Measurements from ENCODE around the gene DGKG.

The DGKG gene

GRCh38 chr3:186352369-186352768 lies 9.7 kb downstream of the DGKG start:
- no peaks in the 10 kb centered on the region for H3K36me3 ChIP-seq (ENCODE audit: insufficient read depth, low read length)
- H3F3A ChIP-seq (ENCODE audit: low read depth), result no peaks in the 10 kb centered on the region
- no peaks in the 10 kb centered on the region for H3K4me1 ChIP-seq (ENCODE audit: insufficient read depth, low read length, poor library complexity, severe bottlenecking)
- no peaks in the 10 kb centered on the region for H3K9me3 ChIP-seq (ENCODE audit: insufficient read depth, low read depth, low read length)
- no peaks in the 10 kb centered on the region for H3K9me2 ChIP-seq (replicated peaks; ENCODE audit: low read depth, low read length)
- H3K79me2 ChIP-seq (ENCODE audit: insufficient read depth, low read length), result no peaks in the 10 kb centered on the region
- no peak overlapping the region for H2AFZ ChIP-seq (ENCODE audit: low read length)
- TF ChIP-seq CTCF (conservative IDR thresholded peaks at IDR 0.05; ENCODE audit: low read length) (no peak), EZH2phosphoT487 (IDR thresholded peaks at IDR 0.05; ENCODE audit: borderline replicate concordance) (no peak)
- H3K27me3 ChIP-seq (ENCODE audit: insufficient read depth, low read length, poor library complexity, severe bottlenecking), result no peaks in the 10 kb centered on the region
- no peak overlapping the region for H3K9ac ChIP-seq (ENCODE audit: low read depth, low read length, poor library complexity, severe bottlenecking)
- H3K4me2 ChIP-seq (ENCODE audit: low read depth, low read length, poor library complexity, severe bottlenecking), result no peak overlapping the region
- H4K20me1 ChIP-seq (ENCODE audit: insufficient read depth, low read length, poor library complexity, severe bottlenecking), result no peaks in the 10 kb centered on the region
- H3K4me3 ChIP-seq (ENCODE audit: low read length, poor library complexity, severe bottlenecking), result no peak overlapping the region

- TF ChIP-seq EZH2phosphoT487 (IDR thresholded peaks at IDR 0.05; ENCODE audit: borderline replicate concordance), result no peak
- no peak for TF ChIP-seq CTCF (conservative IDR thresholded peaks at IDR 0.05; ENCODE audit: low read length)
- no peaks in the 10 kb centered on the region for H3K9me3 ChIP-seq (ENCODE audit: insufficient read depth, low read depth, low read length)
Observed at GRCh38 chr3:186342197-186342596, 19.8 kb downstream of the DGKG start.

GRCh38 chr3:186340204-186340603 lies 21.8 kb downstream of the DGKG start:
- no peaks in the 10 kb centered on the region for H4K20me1 ChIP-seq (ENCODE audit: insufficient read depth, low read length, poor library complexity, severe bottlenecking)

More at GRCh38 chr3:186342197-186342596, 19.8 kb downstream of the DGKG start:
- H3K4me1 ChIP-seq (ENCODE audit: insufficient read depth, low read length, poor library complexity, severe bottlenecking), result no peaks in the 10 kb centered on the region
- no peaks in the 10 kb centered on the region for H3K9me2 ChIP-seq (replicated peaks; ENCODE audit: low read depth, low read length)
- H3K36me3 ChIP-seq (ENCODE audit: insufficient read depth, low read length), result no peaks in the 10 kb centered on the region
- H3F3A ChIP-seq (ENCODE audit: low read depth), result no peaks in the 10 kb centered on the region
- H4K20me1 ChIP-seq (ENCODE audit: insufficient read depth, low read length, poor library complexity, severe bottlenecking), result no peaks in the 10 kb centered on the region
- no peaks in the 10 kb centered on the region for H3K79me2 ChIP-seq (ENCODE audit: insufficient read depth, low read length)
- H3K4me3 ChIP-seq (ENCODE audit: low read length, poor library complexity, severe bottlenecking), result no peak overlapping the region
- H3K9ac ChIP-seq (ENCODE audit: low read depth, low read length, poor library complexity, severe bottlenecking), result no peak overlapping the region
- no peaks in the 10 kb centered on the region for H3K27me3 ChIP-seq (ENCODE audit: insufficient read depth, low read length, poor library complexity, severe bottlenecking)
- H2AFZ ChIP-seq (ENCODE audit: low read length), result no peak overlapping the region
- H3K4me2 ChIP-seq (ENCODE audit: low read depth, low read length, poor library complexity, severe bottlenecking), result no peak overlapping the region

More at GRCh38 chr3:186340204-186340603, 21.8 kb downstream of the DGKG start:
- Histone ChIP-seq H3K9ac (ENCODE audit: low read depth, low read length, poor library complexity, severe bottlenecking) (no peak overlapping the region), H2AFZ (ENCODE audit: low read length) (no peak overlapping the region), H3K4me1 (ENCODE audit: insufficient read depth, low read length, poor library complexity, severe bottlenecking) (no peaks in the 10 kb centered on the region), H3K27me3 (ENCODE audit: insufficient read depth, low read length, poor library complexity, severe bottlenecking) (no peaks in the 10 kb centered on the region), H3K9me2 (replicated peaks; ENCODE audit: low read depth, low read length) (no peaks in the 10 kb centered on the region), H3K9me3 (ENCODE audit: insufficient read depth, low read depth, low read length) (no peaks in the 10 kb centered on the region), H3K36me3 (ENCODE audit: insufficient read depth, low read length) (no peaks in the 10 kb centered on the region), H3F3A (ENCODE audit: low read depth) (no peaks in the 10 kb centered on the region), H3K4me2 (ENCODE audit: low read depth, low read length, poor library complexity, severe bottlenecking) (no peak overlapping the region), H3K79me2 (ENCODE audit: insufficient read depth, low read length) (no peaks in the 10 kb centered on the region), H3K4me3 (ENCODE audit: low read length, poor library complexity, severe bottlenecking) (no peak overlapping the region)
- no peak for TF ChIP-seq CTCF (conservative IDR thresholded peaks at IDR 0.05; ENCODE audit: low read length)
- no peak for TF ChIP-seq EZH2phosphoT487 (IDR thresholded peaks at IDR 0.05; ENCODE audit: borderline replicate concordance)
